Uterus (tissue), 4 donors: ENCODE measurements around the gene NIPAL1. TPM values are rescaled to one million over a fixed set of nuclear protein-coding genes. Genes with fewer than 3 reads are reported as not detected.

Source experiments
- DNase-seq, 2 donors: peaks; one replicate each; pipeline ENCODE4 v3.0.0-alpha.2; 2019 to 2020
- H3K27ac ChIP-seq, 2 donors: fragments of 200-600 bp; sonication (generic); 1 replicate in 1 of 2; 2 replicates in 1 of 2; pipeline ENCODE4 v1.5.1; 2016 to 2018
- H3K27me3 ChIP-seq, 2 donors: fragments of 200-600 bp; sonication (generic); one replicate each; pipeline ENCODE4 v1.5.1; 2018 to 2019; ENCODE audit warnings: control low read depth in 1 of 2
- H3K36me3 ChIP-seq, 2 donors: fragments of 200-600 bp; sonication (generic); one replicate each; pipeline ENCODE4 v1.5.1; 2019; ENCODE audit warnings: control low read depth in 1 of 2
- H3K4me1 ChIP-seq, 2 donors: fragments of 200-600 bp; sonication (generic); one replicate each; pipeline ENCODE4 v1.5.1; 2018 to 2019; ENCODE audit warnings: control low read depth in 1 of 2
- H3K4me3 ChIP-seq, 2 donors: fragments of 200-600 bp; sonication (generic); 1 replicate in 1 of 2; 2 replicates in 1 of 2; pipeline ENCODE4 v1.5.1; 2018 to 2019; ENCODE audit warnings: mild to moderate bottlenecking in 1 of 2
- H3K9me3 ChIP-seq, 2 donors: fragments of 200-600 bp; sonication (generic); one replicate each; pipeline ENCODE4 v1.5.1; 2019; ENCODE audit warnings: control low read depth in 1 of 2
- POLR2A ChIP-seq, 2 donors: fragments of 450-650 bp; IDR thresholded peaks; one replicate each; pipeline ENCODE4 v1.6.1; 2016; ENCODE audit warnings: antibody characterized with exemption in 2 of 2, mild to moderate bottlenecking in 1 of 2, moderate library complexity in 1 of 2
- intact Hi-C: fragments of 100-400 bp; cut with DNase I; formaldehyde crosslinking; loops from one replicate; pipeline ENCODE4 v1.15.1; 2023; ENCODE audit warnings: low total_unique reads
- total RNA-seq, 4 donors: library from RNA; depleted of rRNA in 3 of 4; stranded (reverse); fragments of >200 nt in 3 of 4; gene quantifications; one replicate each; pipeline versions ENCODE4 v1.1.0 to v1.2.4, GENCODE V29; 2014 to 2023
- TF ChIP-seq, protein P1 (sequence below), 4 experiments: fragments of 200-600 bp in 2 of 4; fragments of 450-650 bp in 2 of 4; sonication (generic) in 2 of 4; IDR thresholded peaks; one replicate each; pipeline ENCODE4 v1.5.1; 2016 to 2019; ENCODE audit warnings: antibody characterized with exemption in 4 of 4, mild to moderate bottlenecking in 2 of 4, moderate library complexity in 1 of 4
- donor health status: DM: yes; HTN: yes; CAD: no.

NIPAL1 gene
- total RNA-seq, 4 donors from 2014 or later = 0.55 to 1.2 TPM; not detected in 2

DNA sequence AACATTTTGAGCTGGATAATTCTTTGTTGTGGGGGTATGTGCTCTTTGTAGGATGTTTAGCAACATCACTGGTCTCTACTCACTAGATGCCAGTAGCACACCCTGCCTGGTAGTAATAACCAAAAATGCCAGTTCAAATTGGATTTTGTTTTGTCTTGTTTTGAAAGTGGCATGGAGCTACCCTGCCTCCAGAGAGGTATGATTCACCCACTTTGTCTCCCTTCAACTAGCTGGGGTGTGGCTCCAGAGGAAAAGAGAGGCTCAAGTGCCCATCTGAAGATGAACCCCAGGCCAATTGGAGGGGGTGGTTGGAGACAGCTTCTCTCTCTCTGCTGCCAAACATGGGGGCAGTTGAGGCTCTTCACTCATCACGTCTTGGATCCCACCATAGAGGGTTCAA lies 34.5 kb downstream of the NIPAL1 start:
- no peak for DNase-seq
- Histone ChIP-seq H3K9me3 (no peaks in the 10 kb centered on the region), H3K36me3 (no peaks in the 10 kb centered on the region), H3K27ac (no peak overlapping the region), H3K27me3 (no peaks in the 10 kb centered on the region), H3K4me3 (no peak overlapping the region), H3K4me1 (no peaks in the 10 kb centered on the region)
- intact Hi-C loops = no loop called here
- TF ChIP-seq, protein P1, sequence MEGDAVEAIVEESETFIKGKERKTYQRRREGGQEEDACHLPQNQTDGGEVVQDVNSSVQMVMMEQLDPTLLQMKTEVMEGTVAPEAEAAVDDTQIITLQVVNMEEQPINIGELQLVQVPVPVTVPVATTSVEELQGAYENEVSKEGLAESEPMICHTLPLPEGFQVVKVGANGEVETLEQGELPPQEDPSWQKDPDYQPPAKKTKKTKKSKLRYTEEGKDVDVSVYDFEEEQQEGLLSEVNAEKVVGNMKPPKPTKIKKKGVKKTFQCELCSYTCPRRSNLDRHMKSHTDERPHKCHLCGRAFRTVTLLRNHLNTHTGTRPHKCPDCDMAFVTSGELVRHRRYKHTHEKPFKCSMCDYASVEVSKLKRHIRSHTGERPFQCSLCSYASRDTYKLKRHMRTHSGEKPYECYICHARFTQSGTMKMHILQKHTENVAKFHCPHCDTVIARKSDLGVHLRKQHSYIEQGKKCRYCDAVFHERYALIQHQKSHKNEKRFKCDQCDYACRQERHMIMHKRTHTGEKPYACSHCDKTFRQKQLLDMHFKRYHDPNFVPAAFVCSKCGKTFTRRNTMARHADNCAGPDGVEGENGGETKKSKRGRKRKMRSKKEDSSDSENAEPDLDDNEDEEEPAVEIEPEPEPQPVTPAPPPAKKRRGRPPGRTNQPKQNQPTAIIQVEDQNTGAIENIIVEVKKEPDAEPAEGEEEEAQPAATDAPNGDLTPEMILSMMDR (IDR thresholded peaks at IDR 0.05) = no peak
- no peak for TF ChIP-seq POLR2A (IDR thresholded peaks at IDR 0.05)

DNA sequence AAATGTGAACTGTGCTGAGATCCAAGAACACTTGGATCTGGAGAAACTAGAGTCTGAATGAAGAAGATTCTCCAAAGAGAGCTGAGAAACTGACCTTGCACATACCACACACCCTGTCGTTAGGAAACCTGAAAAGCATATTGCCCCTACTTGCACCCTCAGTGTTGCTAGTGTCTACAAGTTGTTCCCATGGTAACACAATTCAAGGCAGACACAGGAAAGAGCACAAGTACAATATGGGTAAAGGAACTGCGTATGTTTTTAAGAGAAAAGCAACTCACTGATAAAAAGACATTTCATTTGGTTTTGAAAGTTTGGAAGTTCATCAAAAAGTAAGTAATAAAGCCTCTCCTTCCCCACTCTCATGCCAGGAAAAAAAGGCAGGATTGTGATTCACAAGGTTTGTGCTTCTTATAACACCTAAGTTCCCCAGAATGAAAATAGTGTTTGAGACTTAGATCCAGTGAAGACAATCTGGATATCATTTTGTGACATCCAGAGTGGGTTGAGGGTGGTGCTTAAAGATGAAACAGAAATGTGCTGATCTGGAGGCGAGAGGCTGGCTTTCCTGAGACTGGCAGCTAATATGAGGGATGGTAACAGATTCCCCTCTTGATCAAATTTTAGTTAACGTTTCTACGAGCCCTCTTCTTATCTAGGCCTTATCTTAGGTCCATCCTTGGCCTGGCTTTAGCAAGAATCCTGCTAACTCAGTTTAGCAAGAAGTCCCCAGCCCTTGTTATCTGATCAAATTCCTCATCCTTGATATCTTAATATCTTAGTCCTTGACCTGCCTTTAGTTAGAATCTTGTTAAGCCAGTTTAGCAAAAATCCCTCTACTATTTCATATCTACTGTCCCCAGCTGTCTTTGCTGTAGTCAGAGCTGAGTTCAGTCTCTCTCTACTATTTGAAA lies 42.3 kb downstream of the NIPAL1 start:
- intact Hi-C loops = no loop called here

DNA sequence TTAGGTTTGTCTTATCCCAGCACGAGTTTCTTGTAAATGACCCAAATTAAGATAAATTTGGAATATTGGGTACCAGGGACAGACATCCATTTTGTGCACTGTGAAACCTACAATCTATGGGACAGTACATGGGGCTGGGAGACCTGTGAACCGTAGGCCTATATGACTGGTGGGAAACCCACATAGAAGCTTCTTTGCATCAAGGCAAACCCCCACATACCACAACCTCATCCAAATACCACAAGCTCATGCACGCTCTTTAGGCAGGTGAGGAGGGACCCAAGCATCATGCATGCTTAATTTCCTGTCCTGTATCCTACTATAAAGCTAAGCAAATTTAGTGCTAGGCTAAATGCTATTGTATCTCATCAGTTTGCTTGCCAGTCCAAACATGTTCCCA lies 47.8 kb downstream of the NIPAL1 start:
- intact Hi-C loops = no loop called here
- Histone ChIP-seq H3K4me1 (no peaks in the 10 kb centered on the region), H3K36me3 (no peaks in the 10 kb centered on the region), H3K27ac (no peak overlapping the region), H3K27me3 (no peaks in the 10 kb centered on the region), H3K4me3 (no peak overlapping the region), H3K9me3 (no peaks in the 10 kb centered on the region)
- no peak for DNase-seq
- TF ChIP-seq POLR2A (IDR thresholded peaks at IDR 0.05) = no peak
- TF ChIP-seq, protein P1 (IDR thresholded peaks at IDR 0.05) = no peak

More for the DNA sequence above, 42.3 kb downstream of the NIPAL1 start:
- no peaks in the 10 kb centered on the region for H3K36me3 ChIP-seq
- no peak overlapping the region for H3K4me3 ChIP-seq
- DNase-seq = no peak
- no peaks in the 10 kb centered on the region for H3K27me3 ChIP-seq
- H3K9me3 ChIP-seq = no peaks in the 10 kb centered on the region
- H3K27ac ChIP-seq = no peak overlapping the region
- TF ChIP-seq, protein P1 (IDR thresholded peaks at IDR 0.05) = no peak
- no peak for TF ChIP-seq POLR2A (IDR thresholded peaks at IDR 0.05)
- no peaks in the 10 kb centered on the region for H3K4me1 ChIP-seq

DNA sequence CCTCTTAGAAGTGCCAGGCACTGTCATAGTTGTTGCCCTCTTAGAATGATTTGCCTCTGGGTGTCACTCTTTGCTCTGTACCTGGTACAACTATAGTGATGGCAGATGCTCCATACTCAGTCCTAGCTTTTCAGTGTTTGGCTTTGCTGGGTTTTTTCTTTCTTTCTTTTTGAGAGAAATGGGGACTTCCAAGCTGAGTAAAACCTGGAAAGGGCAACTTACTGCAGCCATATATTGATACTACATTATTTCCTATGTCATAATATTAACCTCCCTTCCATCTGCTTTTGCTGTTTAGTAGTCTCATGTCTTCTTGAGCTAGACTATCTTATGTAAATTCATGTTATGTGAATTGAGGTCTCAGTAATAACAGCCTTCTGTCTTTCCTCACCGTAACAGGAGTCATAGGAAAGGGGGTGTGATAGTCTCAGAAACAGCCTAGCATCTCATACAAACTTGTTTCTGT lies 49.0 kb downstream of the NIPAL1 start:
- TF ChIP-seq, protein P1 (IDR thresholded peaks at IDR 0.05) = no peak
- intact Hi-C loops = no loop called here
- Histone ChIP-seq H3K27ac (no peak overlapping the region), H3K4me1 (no peaks in the 10 kb centered on the region), H3K9me3 (no peaks in the 10 kb centered on the region), H3K27me3 (no peaks in the 10 kb centered on the region), H3K36me3 (no peaks in the 10 kb centered on the region), H3K4me3 (no peak overlapping the region)
- no peak for DNase-seq

DNA sequence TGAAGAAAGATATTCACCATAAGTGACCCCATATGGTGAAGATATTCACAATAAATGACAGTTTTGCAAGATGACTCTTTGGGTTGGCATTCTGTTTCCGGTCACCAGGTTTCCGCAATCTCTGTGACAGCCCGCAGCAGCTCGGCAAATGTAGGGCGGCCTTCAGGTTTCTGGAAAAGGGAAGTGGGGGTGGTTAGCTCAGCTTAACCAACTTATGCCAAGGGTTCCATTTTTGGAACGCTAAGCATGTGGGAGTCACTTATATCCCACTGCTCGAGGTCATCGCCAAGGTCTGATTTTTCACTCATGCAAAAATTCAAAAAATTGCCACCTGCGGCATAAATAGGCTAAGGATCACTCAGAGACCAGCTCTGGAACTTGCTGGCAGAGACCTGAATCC lies 51.0 kb downstream of the NIPAL1 start:
- H3K4me1 ChIP-seq = no peaks in the 10 kb centered on the region
- no peak overlapping the region for H3K27ac ChIP-seq
- no peak for DNase-seq
- no peak overlapping the region for H3K4me3 ChIP-seq
- no peaks in the 10 kb centered on the region for H3K36me3 ChIP-seq
- H3K27me3 ChIP-seq = no peaks in the 10 kb centered on the region
- no peaks in the 10 kb centered on the region for H3K9me3 ChIP-seq
- intact Hi-C loops = no loop called here
- TF ChIP-seq POLR2A (IDR thresholded peaks at IDR 0.05) = no peak
- TF ChIP-seq, protein P1 (IDR thresholded peaks at IDR 0.05) = no peak
